Measurements from ENCODE around the gene RAPGEF5. TPM values are rescaled to one million over a fixed set of nuclear protein-coding genes. Genes with fewer than 3 reads are reported as not detected.

RAPGEF5 gene
- total and polyA plus RNA-seq, 4 experiments from 2014 or later, result not detected

DNA sequence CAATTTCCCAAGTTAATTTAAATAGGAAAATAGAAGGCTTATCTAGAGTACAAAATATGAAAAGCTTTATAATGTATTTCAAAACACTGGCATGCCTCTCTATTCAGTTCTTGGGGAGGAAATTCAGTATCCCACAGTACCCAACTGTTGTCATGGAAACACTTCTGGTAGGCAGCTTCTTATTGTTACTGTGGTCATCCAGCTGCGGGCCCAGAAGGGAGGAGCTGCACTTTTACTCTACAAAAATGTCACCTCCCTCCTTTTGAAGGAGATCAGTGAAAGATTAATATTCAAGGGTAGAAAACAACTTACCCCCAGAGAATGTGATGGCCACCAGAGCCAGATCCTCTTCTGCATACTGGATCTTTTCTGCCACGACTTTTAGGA, 202.8 kb downstream of the RAPGEF5 start:
- DNase-seq, result peak in 1 of 5 donors; percentile 2
- Mint-ChIP-seq H3K4me3 (no peak overlapping the region), H3K36me3 (no peaks in the 10 kb centered on the region), H3K4me1 (no peaks in the 10 kb centered on the region), H3K27me3 (peaks cover 5% of the 10 kb centered on the region in 2 donors), H3K9me3 (no peaks in the 10 kb centered on the region), H3K27ac (no peak overlapping the region)
- Histone ChIP-seq H3K27me3 (ENCODE audit: insufficient read depth, low read length) (peaks cover 5% of the 10 kb centered on the region), H3K4me3 (ENCODE audit: low read length in 2 of 2) (no peak overlapping the region), H3K27ac (ENCODE audit: low read depth, low read length) (no peak overlapping the region), H3K36me3 (ENCODE audit: insufficient read depth, low read length) (no peaks in the 10 kb centered on the region), H3K4me1 (ENCODE audit: insufficient read depth, low read length) (no peaks in the 10 kb centered on the region), H3K9me3 (ENCODE audit: control insufficient read depth in 1 of 2, low read length in 2 of 2) (no peaks in the 10 kb centered on the region)
- POLR2A ChIA-PET (ENCODE audit: partially characterized antibody), result no interaction called here
- CTCF ChIA-PET (ENCODE audit: partially characterized antibody), result interaction anchor here (1.4 kb wide), 1 partner anchor 44 kb away, joined by 3 read pairs; no protein-coding TSS in a partner anchor
- intact Hi-C loops (cut with micrococcal nuclease), result no loop called here

DNA sequence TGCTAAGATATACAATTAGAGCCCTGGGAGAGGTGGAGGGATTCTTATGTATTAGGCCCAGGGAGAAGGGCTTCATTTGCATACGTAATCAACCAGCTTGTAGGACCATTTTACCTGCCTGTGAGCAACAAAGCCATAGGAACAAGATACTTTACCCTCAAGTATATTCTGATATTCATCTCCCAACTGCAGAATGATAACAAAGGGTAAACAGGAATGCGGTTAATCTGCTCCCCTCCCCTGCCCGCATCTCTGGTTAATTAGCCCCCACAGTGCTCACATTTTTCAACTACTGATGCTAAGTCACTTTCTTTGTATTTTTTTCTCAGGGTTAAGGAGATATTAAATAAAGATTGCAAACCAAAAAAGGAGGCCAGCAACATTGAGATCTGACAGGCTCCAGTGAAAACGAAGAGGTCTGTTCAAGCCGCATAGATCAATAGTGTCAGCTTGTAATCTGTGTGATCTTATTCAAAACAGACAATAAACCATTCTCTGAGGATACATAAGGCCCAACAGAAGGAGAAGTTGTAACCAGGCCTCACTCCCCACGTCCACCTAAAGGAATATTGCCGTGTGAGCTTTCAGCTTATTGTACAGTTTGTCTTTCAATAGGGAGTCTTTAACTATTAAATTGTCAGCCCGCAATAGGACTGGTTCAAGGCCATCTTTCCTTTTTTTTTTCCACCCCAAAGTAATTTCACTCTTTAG, 203.4 kb downstream of the RAPGEF5 start:
- CTCF ChIA-PET (ENCODE audit: partially characterized antibody), result interaction anchor here (1.4 kb wide), 1 partner anchor 43 kb away, joined by 3 read pairs; no protein-coding TSS in a partner anchor
- no peak overlapping the region for H3K27ac Mint-ChIP-seq
- no peak for DNase-seq

DNA sequence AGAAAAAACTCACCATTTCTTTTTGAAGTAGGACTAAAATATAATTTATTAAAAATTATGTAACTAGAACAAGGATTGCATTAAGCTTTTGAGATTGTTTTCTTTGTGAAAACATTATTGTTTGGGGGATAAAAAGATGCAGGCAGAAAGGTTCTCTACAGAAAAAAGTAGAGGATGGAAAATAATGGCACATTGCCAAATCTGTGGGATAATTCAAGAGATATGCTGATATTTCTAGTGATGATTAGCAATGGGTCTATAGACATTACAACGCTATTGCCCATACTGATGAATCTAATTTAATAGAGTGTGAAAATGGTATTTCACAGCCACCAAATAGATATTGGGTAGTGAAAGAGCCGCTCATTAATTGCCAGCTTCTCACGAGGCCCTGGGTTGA, 204.3 kb downstream of the RAPGEF5 start:
- Mint-ChIP-seq H3K4me1 (no peaks in the 10 kb centered on the region), H3K27ac (no peak overlapping the region), H3K36me3 (no peaks in the 10 kb centered on the region), H3K4me3 (no peak overlapping the region), H3K27me3 (peaks cover 0 to 8% of the 10 kb centered on the region in 2 donors), H3K9me3 (no peaks in the 10 kb centered on the region)
- DNase-seq, result no peak
- ChIA-PET CTCF (ENCODE audit: partially characterized antibody) (no interaction called here), POLR2A (ENCODE audit: partially characterized antibody) (no interaction called here)
- intact Hi-C loops (cut with micrococcal nuclease), result no loop called here
- H3K27me3 ChIP-seq (ENCODE audit: insufficient read depth, low read length), result peaks cover 5% of the 10 kb centered on the region
- H3K4me1 ChIP-seq (ENCODE audit: insufficient read depth, low read length), result no peaks in the 10 kb centered on the region
- no peaks in the 10 kb centered on the region for H3K36me3 ChIP-seq (ENCODE audit: insufficient read depth, low read length)
- no peak overlapping the region for H3K4me3 ChIP-seq (ENCODE audit: low read length in 2 of 2)
- H3K9me3 ChIP-seq (ENCODE audit: control insufficient read depth in 1 of 2, low read length in 2 of 2), result no peaks in the 10 kb centered on the region
- H3K27ac ChIP-seq (ENCODE audit: low read depth, low read length), result no peak overlapping the region

More for the DNA sequence above, 203.4 kb downstream of the RAPGEF5 start:
- Histone ChIP-seq H3K4me1 (ENCODE audit: insufficient read depth, low read length) (no peaks in the 10 kb centered on the region), H3K4me3 (ENCODE audit: low read length in 2 of 2) (no peak overlapping the region), H3K9me3 (ENCODE audit: control insufficient read depth in 1 of 2, low read length in 2 of 2) (no peaks in the 10 kb centered on the region), H3K27me3 (ENCODE audit: insufficient read depth, low read length) (peaks cover 5% of the 10 kb centered on the region), H3K36me3 (ENCODE audit: insufficient read depth, low read length) (no peaks in the 10 kb centered on the region), H3K27ac (ENCODE audit: low read depth, low read length) (no peak overlapping the region)
- intact Hi-C loops (cut with micrococcal nuclease), result no loop called here
- POLR2A ChIA-PET (ENCODE audit: partially characterized antibody), result no interaction called here
- Mint-ChIP-seq H3K4me3 (no peak overlapping the region), H3K27me3 (peaks cover 5% of the 10 kb centered on the region in 2 donors), H3K4me1 (no peaks in the 10 kb centered on the region), H3K9me3 (no peaks in the 10 kb centered on the region), H3K36me3 (no peaks in the 10 kb centered on the region)

DNA sequence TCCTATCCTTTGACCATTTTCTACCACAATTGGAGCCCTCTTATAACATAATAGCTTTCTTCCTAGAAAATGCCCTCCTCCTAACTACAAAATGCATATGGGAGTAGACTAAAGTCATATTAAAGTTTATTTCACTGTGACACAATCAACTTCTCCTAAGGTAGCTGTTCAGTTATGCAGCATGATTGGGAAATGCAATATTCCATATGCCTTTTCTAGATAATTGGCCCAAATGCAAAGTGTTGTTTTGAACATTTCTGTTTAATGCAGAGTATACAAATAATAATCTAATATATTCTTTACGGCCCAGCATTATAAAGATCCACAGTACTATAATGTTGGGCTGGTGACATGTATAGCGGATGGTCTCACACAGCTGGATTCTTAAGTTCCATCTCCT, 205.1 kb downstream of the RAPGEF5 start:
- Histone ChIP-seq H3K4me1 (ENCODE audit: insufficient read depth, low read length) (no peaks in the 10 kb centered on the region), H3K27ac (ENCODE audit: low read depth, low read length) (no peak overlapping the region), H3K4me3 (ENCODE audit: low read length in 2 of 2) (no peak overlapping the region), H3K27me3 (ENCODE audit: insufficient read depth, low read length) (peaks cover 5% of the 10 kb centered on the region), H3K9me3 (ENCODE audit: control insufficient read depth in 1 of 2, low read length in 2 of 2) (no peaks in the 10 kb centered on the region), H3K36me3 (ENCODE audit: insufficient read depth, low read length) (no peaks in the 10 kb centered on the region)
- intact Hi-C loops (cut with micrococcal nuclease), result no loop called here
- ChIA-PET CTCF (ENCODE audit: partially characterized antibody) (no interaction called here), POLR2A (ENCODE audit: partially characterized antibody) (no interaction called here)
- peaks cover 0 to 8% of the 10 kb centered on the region in 2 donors for H3K27me3 Mint-ChIP-seq
- H3K9me3 Mint-ChIP-seq, result no peaks in the 10 kb centered on the region
- H3K4me3 Mint-ChIP-seq, result no peak overlapping the region
- peaks cover 0 to 5% (median 1%) of the 10 kb centered on the region in 4 donors for H3K4me1 Mint-ChIP-seq
- no peak for DNase-seq
- no peak overlapping the region for H3K27ac Mint-ChIP-seq
- H3K36me3 Mint-ChIP-seq, result no peaks in the 10 kb centered on the region

DNA sequence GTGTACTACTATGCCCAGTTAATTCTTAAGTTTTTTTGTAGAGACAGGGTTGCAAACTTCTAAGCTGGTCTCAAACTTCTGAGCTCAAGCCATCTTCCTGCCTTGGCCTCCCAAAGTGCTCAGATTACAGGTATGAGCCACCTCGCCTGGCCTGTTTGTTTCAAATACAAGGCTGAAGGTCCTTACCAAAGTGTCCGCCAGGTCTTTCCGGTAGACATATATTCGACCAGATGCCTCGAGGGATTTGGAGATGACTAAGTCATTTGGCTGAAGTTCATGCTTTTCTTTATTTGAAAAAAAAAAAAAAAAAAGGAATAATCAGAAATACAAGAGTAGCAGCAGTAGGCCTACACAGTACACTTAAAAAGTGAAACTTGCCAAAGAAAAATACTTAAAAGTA, 206.7 kb downstream of the RAPGEF5 start:
- H3K4me3 Mint-ChIP-seq, result no peak overlapping the region
- no peaks in the 10 kb centered on the region for H3K4me1 ChIP-seq (ENCODE audit: insufficient read depth, low read length)
- no peak overlapping the region for H3K27ac ChIP-seq (ENCODE audit: low read depth, low read length)
- H3K4me3 ChIP-seq (ENCODE audit: low read length in 2 of 2), result no peak overlapping the region
- no peaks in the 10 kb centered on the region for H3K36me3 Mint-ChIP-seq
- peaks cover 0 to 3% of the 10 kb centered on the region in 2 donors for H3K27me3 Mint-ChIP-seq
- H3K9me3 Mint-ChIP-seq, result no peaks in the 10 kb centered on the region
- no peak overlapping the region for H3K27ac Mint-ChIP-seq
- intact Hi-C loops (cut with micrococcal nuclease), result no loop called here
- no peak for DNase-seq
- no peaks in the 10 kb centered on the region for H3K9me3 ChIP-seq (ENCODE audit: control insufficient read depth in 1 of 2, low read length in 2 of 2)
- CTCF ChIA-PET (ENCODE audit: partially characterized antibody), result interaction anchor here (0.7 kb wide), 1 partner anchor 9 kb away, joined by 4 read pairs; no protein-coding TSS in a partner anchor
- H3K4me1 Mint-ChIP-seq, result peaks cover 0 to 9% (median 1%) of the 10 kb centered on the region in 4 donors
- H3K36me3 ChIP-seq (ENCODE audit: insufficient read depth, low read length), result no peaks in the 10 kb centered on the region
- POLR2A ChIA-PET (ENCODE audit: partially characterized antibody), result interaction anchor here (0.6 kb wide), 1 partner anchor 1240 kb away, joined by 3 read pairs; no protein-coding TSS in a partner anchor
- H3K27me3 ChIP-seq (ENCODE audit: insufficient read depth, low read length), result peaks cover under 1% of the 10 kb centered on the region

DNA sequence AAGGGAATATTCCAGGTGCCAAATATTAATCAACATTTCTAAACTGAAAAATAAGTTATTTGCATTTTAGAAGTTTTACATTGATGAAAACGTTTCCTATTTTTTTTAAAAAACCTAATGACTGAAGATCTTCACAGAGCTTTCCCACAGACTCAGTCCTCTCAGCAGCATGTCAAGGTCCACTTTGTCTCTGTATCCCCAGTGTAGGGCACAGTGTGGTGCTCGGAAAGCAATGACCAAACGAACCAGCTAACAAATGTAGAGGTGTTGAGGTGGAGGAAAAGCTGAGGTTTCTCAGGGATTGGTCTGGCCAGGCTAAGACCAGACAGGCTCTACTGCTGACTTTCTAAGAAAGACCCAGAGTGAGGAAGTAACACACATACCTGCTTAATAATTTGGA, 209.1 kb downstream of the RAPGEF5 start:
- DNase-seq, result no peak
- peaks cover 3 to 5% of the 10 kb centered on the region in 2 donors for H3K27me3 Mint-ChIP-seq
- H3K36me3 Mint-ChIP-seq, result no peaks in the 10 kb centered on the region
- ChIA-PET POLR2A (ENCODE audit: partially characterized antibody) (no interaction called here), CTCF (ENCODE audit: partially characterized antibody) (no interaction called here)
- intact Hi-C loops (cut with micrococcal nuclease), result no loop called here
- H3K4me1 Mint-ChIP-seq, result peaks cover 0 to 9% (median 1%) of the 10 kb centered on the region in 4 donors
- H3K4me3 Mint-ChIP-seq, result no peak overlapping the region
- no peaks in the 10 kb centered on the region for H3K9me3 ChIP-seq (ENCODE audit: control insufficient read depth in 1 of 2, low read length in 2 of 2)
- no peak overlapping the region for H3K27ac ChIP-seq (ENCODE audit: low read depth, low read length)
- H3K4me1 ChIP-seq (ENCODE audit: insufficient read depth, low read length), result no peaks in the 10 kb centered on the region
- H3K27ac Mint-ChIP-seq, result no peak overlapping the region
- no peaks in the 10 kb centered on the region for H3K36me3 ChIP-seq (ENCODE audit: insufficient read depth, low read length)
- H3K9me3 Mint-ChIP-seq, result no peaks in the 10 kb centered on the region
- no peaks in the 10 kb centered on the region for H3K27me3 ChIP-seq (ENCODE audit: insufficient read depth, low read length)
- no peak overlapping the region for H3K4me3 ChIP-seq (ENCODE audit: low read length in 2 of 2)

DNA sequence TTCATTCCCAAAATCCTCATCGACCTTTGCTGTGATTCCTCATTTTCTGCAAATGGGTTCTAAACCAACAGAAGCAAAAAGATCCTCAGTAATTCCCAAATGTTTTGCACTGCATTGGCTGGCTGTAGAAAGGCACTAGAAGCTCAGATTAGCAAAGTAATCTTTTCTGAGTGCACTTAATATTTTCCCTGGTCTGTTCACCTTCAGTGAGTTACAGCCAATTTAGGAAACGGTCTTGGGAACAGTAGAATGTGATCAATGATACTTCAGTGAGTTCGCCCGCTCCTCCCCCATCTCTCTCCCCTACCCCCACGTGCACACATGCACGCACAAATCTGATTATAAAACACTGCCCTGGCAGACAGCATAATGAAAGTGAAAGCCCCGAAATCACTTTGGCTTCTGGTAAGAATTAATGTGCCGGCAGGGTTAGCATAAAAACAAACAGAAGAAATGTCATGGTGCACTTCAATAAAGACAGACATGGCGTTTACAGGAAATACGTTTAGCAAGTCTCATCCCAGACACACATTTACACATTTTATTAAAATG, 209.9 kb downstream of the RAPGEF5 start:
- H3K4me1 ChIP-seq (ENCODE audit: insufficient read depth, low read length), result no peaks in the 10 kb centered on the region
- H3K27ac ChIP-seq (ENCODE audit: low read depth, low read length), result no peak overlapping the region
- POLR2A ChIA-PET (ENCODE audit: partially characterized antibody), result no interaction called here
- Mint-ChIP-seq H3K27me3 (peaks cover 3 to 5% of the 10 kb centered on the region in 2 donors), H3K36me3 (no peaks in the 10 kb centered on the region), H3K4me1 (peaks cover 0 to 9% (median 1%) of the 10 kb centered on the region in 4 donors), H3K9me3 (no peaks in the 10 kb centered on the region), H3K27ac (no peak overlapping the region), H3K4me3 (peak overlapping the region in 5 of 8 donors; percentile 23 to 79 (median 62))
- no peak overlapping the region for H3K4me3 ChIP-seq (ENCODE audit: low read length in 2 of 2)
- intact Hi-C loops (cut with micrococcal nuclease), result no loop called here
- H3K36me3 ChIP-seq (ENCODE audit: insufficient read depth, low read length), result no peaks in the 10 kb centered on the region
- no peaks in the 10 kb centered on the region for H3K9me3 ChIP-seq (ENCODE audit: control insufficient read depth in 1 of 2, low read length in 2 of 2)
- no peaks in the 10 kb centered on the region for H3K27me3 ChIP-seq (ENCODE audit: insufficient read depth, low read length)
- peak in 2 of 5 donors; percentile 1 for DNase-seq
- CTCF ChIA-PET (ENCODE audit: partially characterized antibody), result no interaction called here
